ENCODE results near the gene MUCL3. TPM values are rescaled to one million over a fixed set of nuclear protein-coding genes. Genes with fewer than 3 reads are reported as not detected.

The MUCL3 gene
- total and polyA plus RNA-seq, 4 donors = 0.06 TPM; not detected in 3

DNA sequence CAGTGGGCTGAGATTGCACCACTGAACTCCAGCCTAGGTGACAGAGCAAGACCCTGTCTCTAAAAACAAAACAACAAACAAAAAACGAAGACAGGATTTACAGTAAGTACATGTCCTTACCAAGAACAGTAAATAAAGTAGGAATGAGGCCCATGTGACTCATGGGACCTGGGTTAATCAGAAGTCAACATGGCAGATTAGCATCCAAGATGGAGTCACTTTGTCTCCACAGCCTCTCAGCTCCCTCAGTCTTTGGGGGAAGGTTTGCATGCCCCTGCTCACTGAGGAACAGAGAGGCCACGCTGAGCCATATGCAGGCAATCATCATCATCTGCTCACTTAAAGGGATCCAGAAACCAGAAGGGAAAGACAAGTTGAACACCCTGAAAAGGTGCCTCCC lies 61.7 kb downstream of the MUCL3 start:
- Histone ChIP-seq H3K36me3 (ENCODE audit: control insufficient read depth, insufficient read depth, low read length) (no peaks in the 10 kb centered on the region), H3K4me3 (ENCODE audit: low read depth, low read length) (no peak overlapping the region), H3K9me3 (ENCODE audit: control insufficient read depth, insufficient read depth, low read length) (no peaks in the 10 kb centered on the region), H3K27me3 (ENCODE audit: control insufficient read depth, insufficient read depth, low read length) (no peaks in the 10 kb centered on the region), H3K27ac (ENCODE audit: low read depth, low read length) (no peak overlapping the region), H3K4me1 (ENCODE audit: control insufficient read depth, insufficient read depth, low read length) (no peaks in the 10 kb centered on the region)
- WGBS (ENCODE audit: insufficient coverage) = 80% methylated on average over 1 of the region's 2 CpGs
- DNase-seq (ENCODE audit: low read depth in 4 of 6, low spot score in 6 of 6) = no peak

Small RNAs within 50 kb of the gene (small RNA-seq; reads per million reads assigned to genes)
- gene RF00019 (ENCODE audit: low replicate concordance) = not detected

Other genes with a start within 250 kb of the MUCL3 start
- gene NRM, start 250.0 kb upstream of the MUCL3 start, total RNA-seq = 1 to 10 TPM; 1.9 to 7.3 TPM
- 10 to 100 TPM; 19.8 to 23.6 TPM for gene NRM, start 250.0 kb upstream of the MUCL3 start, polyA plus RNA-seq (ENCODE audit: insufficient read length in 2 of 2)
- 10 to 100 TPM; 13.8 to 16.8 TPM for gene MDC1, start 223.7 kb upstream of the MUCL3 start, total RNA-seq
- 10 to 100 TPM; 35.1 to 40.3 TPM for gene MDC1, start 223.7 kb upstream of the MUCL3 start, polyA plus RNA-seq (ENCODE audit: insufficient read length in 2 of 2)
- gene TUBB, start 220.6 kb upstream of the MUCL3 start, total RNA-seq = 100 to 1,000 TPM; 483 to 700 TPM
- 1,000 to 10,000 TPM; 1,177 to 1,220 TPM for gene TUBB, start 220.6 kb upstream of the MUCL3 start, polyA plus RNA-seq (ENCODE audit: insufficient read length in 2 of 2)
- gene FLOT1, start 198.3 kb upstream of the MUCL3 start, total RNA-seq = 100 to 1,000 TPM in 1 of 2 donors, 10 to 100 TPM in 1; 69.4 to 106 TPM
- gene FLOT1, start 198.3 kb upstream of the MUCL3 start, polyA plus RNA-seq (ENCODE audit: insufficient read length in 2 of 2) = 100 to 1,000 TPM; 208 to 215 TPM
- 10 to 100 TPM in 1 of 2 donors, 1 to 10 TPM in 1; 6.8 to 23.9 TPM for gene IER3, start 196.4 kb upstream of the MUCL3 start, total RNA-seq
- 10 to 100 TPM in 1 of 2 donors, 1 to 10 TPM in 1; 9.0 to 11.1 TPM for gene IER3, start 196.4 kb upstream of the MUCL3 start, polyA plus RNA-seq (ENCODE audit: insufficient read length in 2 of 2)
- 100 to 1,000 TPM; 143 to 146 TPM for gene DDR1, start 56.5 kb upstream of the MUCL3 start, total RNA-seq
- gene DDR1, start 56.5 kb upstream of the MUCL3 start, polyA plus RNA-seq (ENCODE audit: insufficient read length in 2 of 2) = 100 to 1,000 TPM; 426 to 452 TPM
- gene GTF2H4, start 32.8 kb upstream of the MUCL3 start, total RNA-seq = 10 to 100 TPM; 20.6 to 28.1 TPM
- 10 to 100 TPM; 42.0 to 48.4 TPM for gene GTF2H4, start 32.8 kb upstream of the MUCL3 start, polyA plus RNA-seq (ENCODE audit: insufficient read length in 2 of 2)
- 10 to 100 TPM; 20.3 to 48.5 TPM for gene VARS2, start 26.7 kb upstream of the MUCL3 start, total RNA-seq
- gene VARS2, start 26.7 kb upstream of the MUCL3 start, polyA plus RNA-seq (ENCODE audit: insufficient read length in 2 of 2) = 100 to 1,000 TPM in 1 of 2 donors, 10 to 100 TPM in 1; 93.0 to 117 TPM
- not detected for gene SFTA2, start 8.8 kb upstream of the MUCL3 start, total RNA-seq
- gene SFTA2, start 8.8 kb upstream of the MUCL3 start, polyA plus RNA-seq (ENCODE audit: insufficient read length in 2 of 2) = under 1 TPM in 1 of 2 donors, not detected in 1; 0.53 TPM
- not detected for gene MUC21, start 42.7 kb downstream of the MUCL3 start, total RNA-seq
- under 1 TPM in 1 of 2 donors, not detected in 1; 0.08 TPM for gene MUC21, start 42.7 kb downstream of the MUCL3 start, polyA plus RNA-seq (ENCODE audit: insufficient read length in 2 of 2)
- not detected for gene MUC22, start 69.5 kb downstream of the MUCL3 start, total RNA-seq
- not detected for gene MUC22, start 69.5 kb downstream of the MUCL3 start, polyA plus RNA-seq (ENCODE audit: insufficient read length in 2 of 2)
- gene C6orf15, start 171.6 kb downstream of the MUCL3 start, total RNA-seq = not detected
- not detected for gene C6orf15, start 171.6 kb downstream of the MUCL3 start, polyA plus RNA-seq (ENCODE audit: insufficient read length in 2 of 2)
- gene PSORS1C1, start 173.8 kb downstream of the MUCL3 start, total RNA-seq = under 1 TPM in 1 of 2 donors, not detected in 1; 0.99 TPM
- gene PSORS1C1, start 173.8 kb downstream of the MUCL3 start, polyA plus RNA-seq (ENCODE audit: insufficient read length in 2 of 2) = under 1 TPM; 0.38 to 0.40 TPM
- gene CDSN, start 179.5 kb downstream of the MUCL3 start, total RNA-seq = not detected
- under 1 TPM in 1 of 2 donors, not detected in 1; 0.09 TPM for gene CDSN, start 179.5 kb downstream of the MUCL3 start, polyA plus RNA-seq (ENCODE audit: insufficient read length in 2 of 2)
- not detected for gene PSORS1C2, start 198.1 kb downstream of the MUCL3 start, total RNA-seq
- not detected for gene PSORS1C2, start 198.1 kb downstream of the MUCL3 start, polyA plus RNA-seq (ENCODE audit: insufficient read length in 2 of 2)
- 10 to 100 TPM; 16.4 to 26.2 TPM for gene CCHCR1, start 216.8 kb downstream of the MUCL3 start, total RNA-seq
- gene CCHCR1, start 216.8 kb downstream of the MUCL3 start, polyA plus RNA-seq (ENCODE audit: insufficient read length in 2 of 2) = 10 to 100 TPM; 21.1 to 29.9 TPM
- gene TCF19, start 217.6 kb downstream of the MUCL3 start, total RNA-seq = 10 to 100 TPM; 10.1 to 18.7 TPM
- 10 to 100 TPM; 13.9 to 17.5 TPM for gene TCF19, start 217.6 kb downstream of the MUCL3 start, polyA plus RNA-seq (ENCODE audit: insufficient read length in 2 of 2)
- under 1 TPM; 0.22 to 0.59 TPM for gene POU5F1, start 229.7 kb downstream of the MUCL3 start, total RNA-seq
- 1 to 10 TPM; 1.1 to 1.2 TPM for gene POU5F1, start 229.7 kb downstream of the MUCL3 start, polyA plus RNA-seq (ENCODE audit: insufficient read length in 2 of 2)

Data from spinal cord (tissue), 10 donors.